ENCODE measurements around the gene CDKN2B. TPM values are rescaled to one million over a fixed set of nuclear protein-coding genes. Genes with fewer than 3 reads are reported as not detected.

The CDKN2B gene
- total and polyA plus RNA-seq, 2 experiments from 2014 or later, result 15.1 to 18.6 TPM

- Histone ChIP-seq H3K27me3 (peaks cover 91% of the 10 kb centered on the region), H3K36me3 (replicated peaks; ENCODE audit: insufficient read depth, low read depth) (no peaks in the 10 kb centered on the region), H3K4me1 (ENCODE audit: insufficient read depth) (no peaks in the 10 kb centered on the region), H3K79me2 (no peaks in the 10 kb centered on the region), H2AFZ (no peak overlapping the region), H3K9me2 (replicated peaks; ENCODE audit: insufficient read depth) (no peaks in the 10 kb centered on the region), H4K20me1 (ENCODE audit: insufficient read depth, poor library complexity, severe bottlenecking) (no peaks in the 10 kb centered on the region), H3K4me3 (no peak overlapping the region), H3K4me2 (no peak overlapping the region), H3K27ac (no peak overlapping the region), H3K9me3 (ENCODE audit: low read depth) (no peaks in the 10 kb centered on the region)
- 63% methylated on average over 2 of the region's 2 CpGs for WGBS (ENCODE audit: low lambda C conversion rate, missing lambda C conversion rate)
- TF ChIP-seq CTCF (IDR thresholded peaks at IDR 0.05; ENCODE audit: poor library complexity) (no peak), EZH2phosphoT487 (IDR thresholded peaks at IDR 0.05; ENCODE audit: low read depth, severe bottlenecking, unreplicated experiment) (no peak), EZH2 (IDR thresholded peaks at IDR 0.05; ENCODE audit: borderline replicate concordance) (no peak)
- no peak for DNase-seq (ENCODE audit: low spot score)
Observed at GRCh38 chr9:21998026-21998425, 11.1 kb downstream of the CDKN2B start.

- DNase-seq (ENCODE audit: low spot score), result no peak
- Histone ChIP-seq H3K9me3 (ENCODE audit: low read depth) (no peaks in the 10 kb centered on the region), H3K9me2 (replicated peaks; ENCODE audit: insufficient read depth) (no peaks in the 10 kb centered on the region), H3K4me1 (ENCODE audit: insufficient read depth) (no peaks in the 10 kb centered on the region), H3K27ac (no peak overlapping the region), H4K20me1 (ENCODE audit: insufficient read depth, poor library complexity, severe bottlenecking) (no peaks in the 10 kb centered on the region), H3K36me3 (replicated peaks; ENCODE audit: insufficient read depth, low read depth) (no peaks in the 10 kb centered on the region), H3K79me2 (no peaks in the 10 kb centered on the region), H2AFZ (no peak overlapping the region), H3K4me2 (no peak overlapping the region), H3K4me3 (no peak overlapping the region), H3K27me3 (peaks cover 90% of the 10 kb centered on the region)
- WGBS (ENCODE audit: low lambda C conversion rate, missing lambda C conversion rate), result 67% methylated on average over 1 of the region's 1 CpG
- TF ChIP-seq CTCF (IDR thresholded peaks at IDR 0.05; ENCODE audit: poor library complexity), result no peak
- TF ChIP-seq EZH2phosphoT487 (IDR thresholded peaks at IDR 0.05; ENCODE audit: low read depth, severe bottlenecking, unreplicated experiment), result no peak
- no peak for TF ChIP-seq EZH2 (IDR thresholded peaks at IDR 0.05; ENCODE audit: borderline replicate concordance)
Observed at GRCh38 chr9:21997480-21997879, 11.6 kb downstream of the CDKN2B start.

- no peak for DNase-seq (ENCODE audit: low spot score)
- H3K27me3 ChIP-seq, result peaks cover 89% of the 10 kb centered on the region
- TF ChIP-seq CTCF (IDR thresholded peaks at IDR 0.05; ENCODE audit: poor library complexity) (no peak), EZH2 (IDR thresholded peaks at IDR 0.05; ENCODE audit: borderline replicate concordance) (no peak), EZH2phosphoT487 (IDR thresholded peaks at IDR 0.05; ENCODE audit: low read depth, severe bottlenecking, unreplicated experiment) (no peak)
- no peak overlapping the region for H2AFZ ChIP-seq
- 39% methylated on average over 5 of the region's 5 CpGs for WGBS (ENCODE audit: low lambda C conversion rate, missing lambda C conversion rate)
- no peaks in the 10 kb centered on the region for H3K9me2 ChIP-seq (replicated peaks; ENCODE audit: insufficient read depth)
- H3K4me1 ChIP-seq (ENCODE audit: insufficient read depth), result no peaks in the 10 kb centered on the region
- H3K9me3 ChIP-seq (ENCODE audit: low read depth), result no peaks in the 10 kb centered on the region
- no peaks in the 10 kb centered on the region for H4K20me1 ChIP-seq (ENCODE audit: insufficient read depth, poor library complexity, severe bottlenecking)
- H3K79me2 ChIP-seq, result no peaks in the 10 kb centered on the region
- H3K4me2 ChIP-seq, result no peak overlapping the region
- no peak overlapping the region for H3K27ac ChIP-seq
- H3K4me3 ChIP-seq, result no peak overlapping the region
- no peaks in the 10 kb centered on the region for H3K36me3 ChIP-seq (replicated peaks; ENCODE audit: insufficient read depth, low read depth)
Observed at GRCh38 chr9:21996858-21997257, 12.2 kb downstream of the CDKN2B start.

GRCh38 chr9:21996438-21996837, 12.7 kb downstream of the CDKN2B start:
- Histone ChIP-seq H3K27me3 (peaks cover 89% of the 10 kb centered on the region), H4K20me1 (ENCODE audit: insufficient read depth, poor library complexity, severe bottlenecking) (no peaks in the 10 kb centered on the region), H2AFZ (no peak overlapping the region), H3K4me1 (ENCODE audit: insufficient read depth) (no peaks in the 10 kb centered on the region), H3K79me2 (no peaks in the 10 kb centered on the region), H3K9me2 (replicated peaks; ENCODE audit: insufficient read depth) (no peaks in the 10 kb centered on the region), H3K36me3 (replicated peaks; ENCODE audit: insufficient read depth, low read depth) (no peaks in the 10 kb centered on the region), H3K9me3 (ENCODE audit: low read depth) (no peaks in the 10 kb centered on the region), H3K27ac (no peak overlapping the region), H3K4me2 (no peak overlapping the region), H3K4me3 (no peak overlapping the region)
- WGBS (ENCODE audit: low lambda C conversion rate, missing lambda C conversion rate), result 17% methylated on average over 9 of the region's 9 CpGs
- DNase-seq (ENCODE audit: low spot score), result no peak
- TF ChIP-seq EZH2phosphoT487 (IDR thresholded peaks at IDR 0.05; ENCODE audit: low read depth, severe bottlenecking, unreplicated experiment) (no peak), EZH2 (IDR thresholded peaks at IDR 0.05; ENCODE audit: borderline replicate concordance) (no peak), CTCF (IDR thresholded peaks at IDR 0.05; ENCODE audit: poor library complexity) (no peak)

Measured in hepatocyte (in vitro differentiated cells).